HG03025 (cell line): ENCODE data around the gene ATP8A2.

Experiments
- ATAC-seq: cut with Tn5 transposase; IDR thresholded peaks from one replicate; pipeline ENCODE4 v1.9.1; 2021; ENCODE audit warnings: mild to moderate bottlenecking, moderate library complexity; ENCODE audit not compliant: unreplicated experiment, low FRiP score

The ATP8A2 gene

GRCh38 chr13:26017196-26017921 lies 645.6 kb downstream of the ATP8A2 start:
- ATAC-seq: no peak

- no peak for ATAC-seq
Observed at GRCh38 chr13:26017932-26018665, 646.3 kb downstream of the ATP8A2 start.

DNA sequence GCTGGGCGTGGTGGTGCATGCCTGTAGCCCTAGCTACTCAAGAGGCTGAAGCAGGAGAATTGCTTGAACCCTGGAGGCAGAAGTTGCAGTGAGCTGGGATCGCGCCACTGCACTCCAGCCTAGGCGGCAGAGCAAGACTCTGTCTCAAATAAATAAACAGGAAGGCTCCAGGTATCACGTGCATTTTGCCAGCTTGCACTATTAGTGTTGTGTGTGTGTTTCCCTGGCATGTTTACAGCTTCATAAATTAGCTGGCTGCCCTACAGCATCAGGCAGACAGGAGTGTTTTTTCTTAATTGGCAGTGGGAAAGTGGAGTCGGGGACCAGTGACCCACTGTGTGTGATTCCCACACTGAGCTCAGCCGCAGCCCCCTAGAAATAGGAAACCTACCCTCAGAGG lies 647.5 kb downstream of the ATP8A2 start:
- no peak for ATAC-seq

- ATAC-seq: no peak
Observed at GRCh38 chr13:26019881-26020870, 648.4 kb downstream of the ATP8A2 start.

GRCh38 chr13:26020891-26021290 lies 649.1 kb downstream of the ATP8A2 start:
- ATAC-seq: no peak

DNA sequence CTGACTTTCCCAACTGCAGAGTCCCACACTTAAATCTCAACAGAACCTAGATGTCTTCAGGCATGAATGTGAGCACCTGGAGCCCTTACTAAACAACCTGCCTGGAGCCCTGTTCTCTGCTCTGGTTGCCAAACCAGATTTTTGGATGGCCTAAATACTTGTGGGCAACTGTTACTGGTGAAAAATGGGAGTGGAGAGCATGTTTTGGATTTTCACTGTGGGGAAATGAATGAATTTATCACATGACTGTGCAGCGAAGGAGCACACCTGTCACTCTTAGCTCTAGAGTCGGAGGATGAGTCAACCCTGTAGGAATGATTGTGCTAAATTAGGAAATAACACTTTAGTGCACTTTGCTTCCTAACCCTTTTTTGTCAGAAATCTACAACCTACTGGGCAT lies 649.7 kb downstream of the ATP8A2 start:
- no peak for ATAC-seq

GRCh38 chr13:26021956-26022355 lies 650.2 kb downstream of the ATP8A2 start:
- no peak for ATAC-seq

DNA sequence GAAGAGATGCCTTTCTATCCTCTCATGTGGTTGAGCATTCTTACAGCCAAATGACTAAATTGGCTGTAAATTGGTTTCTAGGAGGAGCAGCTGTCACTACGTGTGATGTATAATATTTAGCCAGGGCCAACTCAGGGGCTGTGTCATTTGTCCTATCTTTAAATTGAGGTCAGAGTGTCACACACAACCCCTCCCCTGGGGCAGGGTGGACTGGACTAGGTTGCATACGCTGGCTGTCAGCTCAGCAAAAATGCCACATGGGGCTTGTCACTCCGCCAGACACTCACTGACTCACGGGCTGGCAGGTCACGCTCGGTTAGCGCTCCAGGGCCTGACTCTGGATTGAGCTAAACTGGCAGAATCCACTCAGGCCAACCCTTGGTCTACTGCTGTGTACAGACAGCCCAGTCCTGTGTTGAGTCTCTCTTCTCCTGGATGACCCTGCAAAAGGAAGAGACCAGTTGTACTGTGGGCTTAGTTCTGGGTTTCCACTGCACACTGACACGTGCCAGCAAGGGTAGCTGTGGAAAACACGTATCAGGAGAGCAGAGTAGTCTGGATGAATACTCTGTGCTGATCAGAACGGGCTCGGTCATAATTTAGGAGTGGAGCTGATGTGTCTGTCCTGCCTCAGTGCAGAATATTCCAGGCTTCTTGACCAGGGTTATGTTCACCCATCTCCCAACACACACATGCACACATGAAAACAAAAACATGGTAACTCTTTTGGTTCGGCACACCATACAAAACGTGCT lies 650.9 kb downstream of the ATP8A2 start:
- ATAC-seq: no peak

GRCh38 chr13:26024558-26024957 lies 652.8 kb downstream of the ATP8A2 start:
- ATAC-seq: no peak

DNA sequence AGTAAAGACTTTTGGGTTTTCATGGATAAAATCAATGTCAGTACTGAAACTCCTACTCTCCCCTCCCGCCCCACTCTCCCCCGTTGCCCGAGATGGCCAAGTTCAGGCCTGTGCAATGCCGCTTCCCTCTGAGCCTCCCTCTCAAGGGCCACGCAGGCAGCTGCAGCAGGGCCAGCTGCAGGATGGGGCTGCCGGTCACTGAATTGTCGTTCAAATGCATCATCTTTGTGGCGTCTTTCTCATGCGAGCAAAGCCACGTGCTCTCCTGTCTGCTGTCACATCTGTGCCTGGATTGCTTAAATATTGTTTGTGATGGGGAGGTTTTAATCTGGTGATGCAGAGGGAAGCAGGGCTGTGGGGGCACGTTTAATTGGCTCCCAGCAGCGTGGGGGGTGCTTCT lies 653.4 kb downstream of the ATP8A2 start:
- no peak for ATAC-seq

DNA sequence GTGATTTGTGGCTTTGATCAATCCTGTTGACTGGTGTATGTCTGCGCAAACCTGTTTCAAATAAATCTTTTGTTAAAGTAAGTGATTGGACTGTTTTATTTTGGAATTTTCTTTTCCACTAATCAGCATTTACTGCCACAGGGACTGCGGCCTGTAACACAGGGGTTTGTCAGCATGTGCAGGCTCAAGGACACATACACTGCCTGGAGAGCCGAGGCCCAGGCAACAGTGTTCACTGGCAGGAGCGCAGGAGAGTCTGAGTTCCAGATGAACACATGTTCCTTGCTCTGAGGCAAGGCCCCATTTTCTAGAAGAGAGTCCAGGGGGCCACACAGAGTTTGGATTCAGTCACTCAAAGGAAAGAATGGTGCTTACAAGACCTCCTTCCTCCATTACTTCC lies 654.0 kb downstream of the ATP8A2 start:
- no peak for ATAC-seq

- no peak for ATAC-seq
Observed at GRCh38 chr13:26026211-26026610, 654.4 kb downstream of the ATP8A2 start.

DNA sequence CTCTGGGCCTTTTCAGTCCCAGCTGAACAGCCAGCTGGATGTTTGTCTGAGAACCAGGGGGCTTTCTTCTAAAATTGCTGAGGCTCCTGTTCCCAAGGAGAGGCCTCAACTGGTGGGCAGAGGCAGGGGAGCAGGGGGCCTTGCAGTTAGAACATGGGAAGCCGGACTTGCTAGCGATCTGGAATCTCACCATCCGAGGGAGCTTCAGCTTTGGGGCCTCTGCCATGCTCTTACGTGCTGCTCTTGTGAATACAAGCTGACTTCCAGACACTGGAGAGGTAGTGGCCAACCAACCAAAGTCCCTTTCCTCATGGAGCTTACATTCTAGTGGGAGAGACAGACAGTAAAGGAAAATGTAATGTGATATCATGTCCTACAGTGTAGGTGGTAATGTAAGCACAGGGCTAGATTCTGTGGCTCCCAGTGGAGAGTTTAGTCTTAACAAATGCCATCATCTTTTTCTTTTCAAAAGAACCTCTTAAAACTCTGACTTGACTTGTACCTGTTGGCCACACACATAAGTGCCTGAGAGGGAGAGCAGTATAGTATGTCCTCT lies 657.9 kb downstream of the ATP8A2 start:
- ATAC-seq: no peak

DNA sequence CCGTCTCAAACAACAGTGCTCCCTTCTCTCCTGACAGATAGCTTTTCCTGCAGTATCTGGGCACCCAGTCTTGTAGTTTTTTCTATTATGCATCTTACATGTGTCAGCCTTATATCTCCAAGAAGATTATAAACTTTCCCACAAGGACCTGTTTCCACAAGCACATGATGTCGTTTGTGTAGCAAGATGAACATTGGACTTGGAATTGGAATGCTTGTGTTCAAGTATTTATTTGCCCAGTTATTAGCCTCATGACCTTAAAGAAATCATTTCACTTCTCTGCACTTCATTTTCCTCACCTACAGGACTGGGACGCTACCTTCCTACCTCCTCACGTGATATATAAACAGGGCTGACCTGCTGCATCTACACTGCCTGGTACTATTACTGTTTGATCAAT lies 658.6 kb downstream of the ATP8A2 start:
- no peak for ATAC-seq

DNA sequence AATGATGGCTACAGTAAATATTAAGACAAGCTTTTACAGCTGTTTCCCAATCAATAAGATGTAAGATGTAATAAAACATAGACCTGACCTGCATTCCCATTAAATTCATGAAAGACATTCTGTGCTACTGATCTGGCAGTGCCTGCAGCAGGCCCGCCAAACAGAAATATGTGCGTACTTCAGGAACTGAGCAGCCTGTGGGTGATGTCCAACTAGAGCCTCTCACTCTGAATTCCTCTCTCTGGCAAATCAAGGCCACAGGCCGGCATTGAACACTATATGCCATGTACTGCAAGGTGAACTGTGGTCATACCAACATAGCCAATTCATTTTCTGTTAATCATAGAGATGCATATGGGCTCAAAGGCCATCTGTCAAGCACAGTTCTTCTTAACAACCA lies 662.2 kb downstream of the ATP8A2 start:
- ATAC-seq: no peak

GRCh38 chr13:26036383-26036782 lies 664.6 kb downstream of the ATP8A2 start:
- no peak for ATAC-seq

GRCh38 chr13:26037302-26037701 lies 665.5 kb downstream of the ATP8A2 start:
- no peak for ATAC-seq

- ATAC-seq: no peak
Observed at GRCh38 chr13:26038931-26039475, 667.2 kb downstream of the ATP8A2 start.

GRCh38 chr13:26041444-26041843 lies 669.7 kb downstream of the ATP8A2 start:
- no peak for ATAC-seq

DNA sequence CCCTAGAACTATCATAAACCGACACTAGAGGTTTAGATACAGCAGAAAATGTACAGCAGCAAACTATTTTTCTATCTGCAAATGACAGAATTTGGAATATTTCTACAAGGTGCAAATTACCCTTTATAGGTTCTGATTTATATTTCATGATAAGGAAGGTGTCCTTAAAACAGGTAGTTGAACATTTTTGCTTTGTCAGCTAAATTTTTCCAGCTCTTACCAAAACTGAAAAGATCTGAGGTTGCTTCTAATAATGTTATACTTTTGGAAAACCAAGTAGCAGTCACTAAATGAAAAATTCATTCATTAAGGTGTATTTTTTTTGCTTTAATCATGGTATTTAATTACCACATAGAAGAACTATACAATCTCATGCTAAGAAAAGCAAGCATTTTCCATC lies 671.0 kb downstream of the ATP8A2 start:
- ATAC-seq: no peak
